HepG2 (cell line): ENCODE data around the gene PYGB. TPM values are rescaled to one million over a fixed set of nuclear protein-coding genes. Genes with fewer than 3 reads are reported as not detected.
"Not testable (repeated sequence)": the region's sequence is repeated elsewhere in the genome, so short reads cannot be mapped to it uniquely, and the experiment has no call there.

ENCODE experiments used
- ATAC-seq: fragments of 200-7000 bp; cut with Tn5 transposase; 3 replicates; pipeline ENCODE4 v1.9.1; 2020; ENCODE audit warnings: mild to moderate bottlenecking, moderate library complexity
- BruUV-seq: library from RNA; stranded (reverse); fragments of 400-500 nt; replicated peaks from 2 replicates; lab custom pipeline; 2021; lab: Mats Ljungman, UMichigan
- CTCF ChIA-PET: fragments of 300-600 bp; formaldehyde crosslinking; extraction: SDS; loops from one replicate; lab custom pipeline; 2021; ENCODE audit warnings: low total read pairs, inconsistent platforms, low intra/inter-chr PET ratio; lab: Yijun Ruan, JAX
- POLR2A ChIA-PET: fragments of 350-600 bp; sonication (Branson Sonifier 250); formaldehyde crosslinking; loops from one replicate; lab custom pipeline; 2020; ENCODE audit warnings: antibody characterized with exemption, inconsistent platforms; lab: Yijun Ruan, JAX
- DNase-seq: peaks from one replicate; pipeline ENCODE4 v3.0.0-alpha.2; 2015; ENCODE audit warnings: low spot score
- FAIRE-seq: peaks from 3 replicates; lab custom pipeline; 2011; peaks lifted over from hg19 to GRCh38; lab: Jason Lieb, UNC
- H2AFZ ChIP-seq: one replicate; pipeline ENCODE4 v1.6.1; 2011; ENCODE audit warnings: low read length, inconsistent platforms
- H3K27ac ChIP-seq: fragments of 300-600 bp; 3 replicates; pipeline ENCODE4 v1.8.0; 2011; ENCODE audit warnings: mixed run types, mild to moderate bottlenecking, mixed read lengths, low read length, inconsistent platforms; ENCODE audit not compliant: insufficient read depth; ENCODE audit errors: extremely low read length
- H3K27me3 ChIP-seq, 2 experiments: fragments of 200-600 bp in 1 of 2; 2 replicates in 1 of 2; 3 replicates in 1 of 2; pipeline versions ENCODE4 v1.6.0 to v1.8.0; 2011; ENCODE audit warnings: low read length in 2 of 2, mild to moderate bottlenecking in 2 of 2, moderate library complexity in 2 of 2, inconsistent platforms in 1 of 2; ENCODE audit not compliant: insufficient read depth in 2 of 2, control insufficient read depth in 1 of 2
- H3K36me3 ChIP-seq, 2 experiments: fragments of 200-600 bp in 1 of 2; replicated peaks in 1 of 2; 2 replicates in 1 of 2; 3 replicates in 1 of 2; pipeline versions ENCODE4 v1.5.1 to v1.8.0; 2011; ENCODE audit warnings: low read length in 2 of 2, inconsistent platforms in 1 of 2; ENCODE audit not compliant: insufficient read depth in 2 of 2, control insufficient read depth in 1 of 2
- H3K4me1 ChIP-seq: 2 replicates; pipeline ENCODE4 v1.5.1; 2012; ENCODE audit warnings: low read length, inconsistent platforms; ENCODE audit not compliant: insufficient read depth
- H3K4me2 ChIP-seq: 2 replicates; pipeline ENCODE4 v1.6.0; 2011; ENCODE audit warnings: low read depth, low read length, inconsistent platforms
- H3K4me3 ChIP-seq, 3 experiments: fragments of 200-600 bp in 1 of 3; sonication (generic), shearing (Covaris generic) in 1 of 3; replicated peaks in 1 of 3; 2 replicates each; pipeline ENCODE4 v1.5.1; 2011 to 2016; ENCODE audit warnings: low read length in 3 of 3, inconsistent platforms in 2 of 3, low read depth in 2 of 3, mild to moderate bottlenecking in 2 of 3, control low read depth in 1 of 3, mixed read lengths in 1 of 3; ENCODE audit not compliant: insufficient read depth in 1 of 3
- H3K79me2 ChIP-seq: one replicate; pipeline ENCODE4 v1.6.1; 2011; ENCODE audit warnings: low read length, inconsistent platforms; ENCODE audit not compliant: insufficient read depth
- H3K9ac ChIP-seq: 2 replicates; pipeline ENCODE4 v1.6.0; 2011; ENCODE audit warnings: mild to moderate bottlenecking, low read depth, low read length, inconsistent platforms; ENCODE audit not compliant: insufficient read depth
- H3K9me3 ChIP-seq: 2 replicates; pipeline ENCODE4 v1.5.1; 2012; ENCODE audit warnings: mild to moderate bottlenecking, low read length
- H4K20me1 ChIP-seq: 2 replicates; pipeline ENCODE4 v1.6.0; 2011; ENCODE audit warnings: inconsistent platforms, mild to moderate bottlenecking, low read length, moderate library complexity; ENCODE audit not compliant: insufficient read depth
- NR2F2 ChIP-seq: IDR thresholded peaks from 2 replicates; pipeline ENCODE4 v1.6.1; 2012; ENCODE audit warnings: low read depth, inconsistent platforms, borderline replicate concordance
- ZFP36L2 ChIP-seq: sonication (generic); formaldehyde crosslinking; IDR thresholded peaks from 2 replicates; pipeline ENCODE4 v1.4.0; 2020; ENCODE audit warnings: missing genetic modification reagents
- ZNF639 ChIP-seq: conservative IDR thresholded peaks from 2 replicates; pipeline ENCODE4 v1.6.1; 2018; ENCODE audit warnings: missing genetic modification reagents
- WGBS: methylation state at CpG from one replicate; pipeline ENCODE4 v1.1.6; 2017; ENCODE audit warnings: low lambda C conversion rate; 5-methylcytosine and 5-hydroxymethylcytosine counted together
- in situ Hi-C: cut with HindIII; loops from 2 replicates; pipeline ENCODE4 v1.10.0; 2017; ENCODE audit warnings: low pct_unique_long_range_greater_than_20kb; ENCODE audit not compliant: extremely low pct_ligation_motif_present
- intact Hi-C: fragments of 100-400 bp; cut with micrococcal nuclease; formaldehyde crosslinking; loops from one replicate; pipeline ENCODE4 v1.10.0; 2022; ENCODE audit not compliant: unreplicated experiment
- polyA plus RNA-seq, 8 experiments: library from polyadenylated mRNA; depleted of rRNA in 3 of 8; stranded (reverse) in 7 of 8; unstranded in 1 of 8; fragments of >200 nt; fragmentation: Illumina TruSeq in 4 of 8; extraction: Trizol in 4 of 8; gene quantifications; 2 replicates each; pipeline versions ENCODE4 v1.2.1 to v1.2.3, GENCODE V29; 2011 to 2016; ENCODE audit warnings: low read depth in 4 of 8, missing spikeins in 1 of 8, mixed read lengths in 1 of 8; ENCODE audit not compliant: insufficient read depth in 1 of 8
- total RNA-seq, 5 experiments: library from RNA; depleted of rRNA; stranded (reverse); fragments of >200 nt; fragmentation: Illumina TruSeq; extraction: Trizol; gene quantifications; 2 replicates each; pipeline ENCODE4 v1.2.3, GENCODE V29; 2016; ENCODE audit warnings: low read depth in 1 of 5
- TF ChIP-seq, protein P1 (sequence below): sonication (generic); formaldehyde crosslinking; IDR thresholded peaks from 2 replicates; pipeline ENCODE4 v1.5.1; 2020; ENCODE audit warnings: mild to moderate bottlenecking, missing genetic modification reagents, moderate library complexity
- TF ChIP-seq, protein P2 (sequence below): sonication (generic); formaldehyde crosslinking; IDR thresholded peaks from 2 replicates; pipeline ENCODE4 v1.8.0; 2023; ENCODE audit warnings: mild to moderate bottlenecking, missing genetic modification reagents

PYGB gene
- total and polyA plus RNA-seq, 2 of the 13 experiments (the other 11 are each of a cell fraction or from before 2014, with no cell fraction given), result 24.2 to 86.3 TPM

- H3K4me3 ChIP-seq, DNase-seq, intact Hi-C loops, H3K79me2 ChIP-seq, H3K36me3 ChIP-seq, in situ Hi-C loops, ATAC-seq, H3K9me3 ChIP-seq, CTCF ChIA-PET, H4K20me1 ChIP-seq, H2AFZ ChIP-seq, H3K27ac ChIP-seq, H3K9ac ChIP-seq, BruUV-seq, FAIRE-seq: not testable (repeated sequence)
- peaks cover 0 to 21% of the 10 kb centered on the region in 2 experiments; a peak in 4 of 5 replicates for H3K27me3 ChIP-seq
- POLR2A ChIA-PET, result interaction anchor here (1.5 to 5.8 kb wide), 4 partner anchors 11 to 38 kb away, joined by 4 to 67 read pairs (median 24); partner anchors contain the start of gene PYGB
- peaks cover 66% of the 10 kb centered on the region for H3K4me1 ChIP-seq
- peak overlapping the region; percentile 83; the same call in 1 of the 2 replicates for H3K4me2 ChIP-seq
- 25% methylated on average over 8 of the region's 8 CpGs for WGBS
Observed at GRCh38 chr20:25234009-25234849, 13.7 kb upstream of the PYGB start.

GRCh38 chr20:25236450-25237304, 11.2 kb upstream of the PYGB start:
- intact Hi-C loops, result loop anchor here (1.0 kb wide), 1 partner anchor 11 kb away; no protein-coding TSS in a partner anchor
- ATAC-seq, result peak; percentile 8
- WGBS, result 56% methylated on average over 15 of the region's 15 CpGs
- TF ChIP-seq, protein P1, sequence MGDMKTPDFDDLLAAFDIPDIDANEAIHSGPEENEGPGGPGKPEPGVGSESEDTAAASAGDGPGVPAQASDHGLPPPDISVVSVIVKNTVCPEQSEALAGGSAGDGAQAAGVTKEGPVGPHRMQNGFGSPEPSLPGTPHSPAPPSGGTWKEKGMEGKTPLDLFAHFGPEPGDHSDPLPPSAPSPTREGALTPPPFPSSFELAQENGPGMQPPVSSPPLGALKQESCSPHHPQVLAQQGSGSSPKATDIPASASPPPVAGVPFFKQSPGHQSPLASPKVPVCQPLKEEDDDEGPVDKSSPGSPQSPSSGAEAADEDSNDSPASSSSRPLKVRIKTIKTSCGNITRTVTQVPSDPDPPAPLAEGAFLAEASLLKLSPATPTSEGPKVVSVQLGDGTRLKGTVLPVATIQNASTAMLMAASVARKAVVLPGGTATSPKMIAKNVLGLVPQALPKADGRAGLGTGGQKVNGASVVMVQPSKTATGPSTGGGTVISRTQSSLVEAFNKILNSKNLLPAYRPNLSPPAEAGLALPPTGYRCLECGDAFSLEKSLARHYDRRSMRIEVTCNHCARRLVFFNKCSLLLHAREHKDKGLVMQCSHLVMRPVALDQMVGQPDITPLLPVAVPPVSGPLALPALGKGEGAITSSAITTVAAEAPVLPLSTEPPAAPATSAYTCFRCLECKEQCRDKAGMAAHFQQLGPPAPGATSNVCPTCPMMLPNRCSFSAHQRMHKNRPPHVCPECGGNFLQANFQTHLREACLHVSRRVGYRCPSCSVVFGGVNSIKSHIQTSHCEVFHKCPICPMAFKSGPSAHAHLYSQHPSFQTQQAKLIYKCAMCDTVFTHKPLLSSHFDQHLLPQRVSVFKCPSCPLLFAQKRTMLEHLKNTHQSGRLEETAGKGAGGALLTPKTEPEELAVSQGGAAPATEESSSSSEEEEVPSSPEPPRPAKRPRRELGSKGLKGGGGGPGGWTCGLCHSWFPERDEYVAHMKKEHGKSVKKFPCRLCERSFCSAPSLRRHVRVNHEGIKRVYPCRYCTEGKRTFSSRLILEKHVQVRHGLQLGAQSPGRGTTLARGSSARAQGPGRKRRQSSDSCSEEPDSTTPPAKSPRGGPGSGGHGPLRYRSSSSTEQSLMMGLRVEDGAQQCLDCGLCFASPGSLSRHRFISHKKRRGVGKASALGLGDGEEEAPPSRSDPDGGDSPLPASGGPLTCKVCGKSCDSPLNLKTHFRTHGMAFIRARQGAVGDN, result peak; percentile 14; the same call in 1 of the 2 replicates
- TF ChIP-seq, protein P2, sequence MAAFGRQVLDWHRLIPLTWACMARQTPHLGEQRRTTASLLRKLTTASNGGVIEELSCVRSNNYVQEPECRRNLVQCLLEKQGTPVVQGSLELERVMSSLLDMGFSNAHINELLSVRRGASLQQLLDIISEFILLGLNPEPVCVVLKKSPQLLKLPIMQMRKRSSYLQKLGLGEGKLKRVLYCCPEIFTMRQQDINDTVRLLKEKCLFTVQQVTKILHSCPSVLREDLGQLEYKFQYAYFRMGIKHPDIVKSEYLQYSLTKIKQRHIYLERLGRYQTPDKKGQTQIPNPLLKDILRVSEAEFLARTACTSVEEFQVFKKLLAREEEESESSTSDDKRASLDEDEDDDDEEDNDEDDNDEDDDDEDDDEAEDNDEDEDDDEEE (CRISPR knock-in tag), result 0 out of 2 replicates have a peak, but pooled peaks have one; percentile 30
- no peak for TF ChIP-seq ZNF639 (CRISPR knock-in tag)
- no peak for TF ChIP-seq NR2F2
- TF ChIP-seq ZFP36L2 (CRISPR knock-in tag), result no peak

More at GRCh38 chr20:25236450-25237304, 11.2 kb upstream of the PYGB start:
- no peak overlapping the region for H3K9ac ChIP-seq
- H3K27me3 ChIP-seq, result peaks cover 0 to 21% of the 10 kb centered on the region in 2 experiments; a peak in 4 of 5 replicates
- H3K79me2 ChIP-seq, result no peaks in the 10 kb centered on the region
- no TSS peak for BruUV-seq
- DNase-seq (no peak), FAIRE-seq (no peak)
- ChIA-PET POLR2A (interaction anchor here (0.8 to 5.8 kb wide), 4 partner anchors 10 to 41 kb away, joined by 4 to 67 read pairs (median 12); partner anchors contain the start of genes ENTPD6 and PYGB), CTCF (no interaction called here)
- H3K4me3 ChIP-seq, result no peak overlapping the region
- peaks cover 64% of the 10 kb centered on the region for H3K4me1 ChIP-seq
- H4K20me1 ChIP-seq, result no peaks in the 10 kb centered on the region
- in situ Hi-C loops, result no loop called here
- no peak overlapping the region for H2AFZ ChIP-seq
- H3K4me2 ChIP-seq, result no peak overlapping the region
- H3K9me3 ChIP-seq, result no peaks in the 10 kb centered on the region
- H3K36me3 ChIP-seq, result no peaks in the 10 kb centered on the region
- no peak overlapping the region for H3K27ac ChIP-seq
